LNCAP (cell line): ENCODE data around the gene USP33.

Experiments used
- CTCF ChIP-seq: fragments of 450-650 bp; IDR thresholded peaks from 2 replicates; pipeline ENCODE4 v1.5.1; 2017; ENCODE audit warnings: mild to moderate bottlenecking

The USP33 gene

GRCh38 chr1:77716065-77716464 lies 43.6 kb downstream of the USP33 start:
- no peak for TF ChIP-seq CTCF

- no peak for TF ChIP-seq CTCF
These were observed 49.9 kb downstream of the USP33 start for GRCh38 chr1:77709727-77710126.

- TF ChIP-seq CTCF: no peak
These were observed 53.3 kb downstream of the USP33 start for GRCh38 chr1:77706321-77706720.

GRCh38 chr1:77704736-77705135 lies 54.9 kb downstream of the USP33 start:
- no peak for TF ChIP-seq CTCF

- no peak for TF ChIP-seq CTCF
These were observed 62.2 kb downstream of the USP33 start for GRCh38 chr1:77697441-77697840.

- TF ChIP-seq CTCF: no peak
These were observed 70.7 kb downstream of the USP33 start for GRCh38 chr1:77688939-77689338.

- TF ChIP-seq CTCF: no peak
These were observed 72.1 kb downstream of the USP33 start for GRCh38 chr1:77687519-77687906.

GRCh38 chr1:77686796-77687518 lies 72.7 kb downstream of the USP33 start:
- no peak for TF ChIP-seq CTCF
